Measurements from ENCODE around the gene BABAM2.

Gene BABAM2

DNA sequence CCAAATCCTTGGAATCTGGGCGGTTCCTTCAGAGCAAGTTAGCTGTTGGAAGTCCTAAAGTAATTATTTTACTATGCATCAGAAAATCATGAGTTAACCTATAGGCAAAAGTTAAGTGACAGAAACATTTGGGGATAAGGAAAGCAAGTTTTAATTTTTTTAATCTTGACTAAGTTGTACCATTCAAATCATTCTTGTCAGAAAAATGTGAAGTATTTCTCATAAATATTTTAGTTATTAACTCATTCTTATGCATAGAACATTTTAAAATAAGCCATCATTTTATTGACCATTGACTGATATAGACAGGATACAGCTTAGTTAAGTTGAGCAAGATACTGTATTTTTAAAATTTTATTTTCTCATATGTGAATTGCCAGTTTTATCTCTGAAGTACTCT lies 403.9 kb downstream of the BABAM2 start:
- no peak for DNase-seq

DNA sequence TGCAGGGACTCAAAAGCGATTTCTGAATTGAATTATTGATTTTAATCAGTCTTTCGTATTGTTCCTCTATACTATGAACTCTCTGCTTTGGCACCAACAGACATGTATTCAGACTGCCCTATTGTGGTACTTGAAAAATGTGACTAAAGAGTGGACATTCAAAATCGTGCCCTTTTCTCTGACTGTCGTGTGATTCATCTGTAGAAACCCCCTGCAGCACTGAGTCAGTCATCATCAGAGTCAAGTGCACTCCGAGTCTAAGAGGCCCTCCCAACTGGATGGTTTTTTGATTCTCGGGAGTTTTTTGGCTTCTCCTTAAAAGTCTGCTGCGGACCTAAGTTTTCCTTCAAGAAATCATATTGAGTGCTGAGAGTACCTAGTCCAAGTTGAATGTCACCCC lies 405.7 kb downstream of the BABAM2 start:
- DNase-seq, result peak; percentile 49

DNA sequence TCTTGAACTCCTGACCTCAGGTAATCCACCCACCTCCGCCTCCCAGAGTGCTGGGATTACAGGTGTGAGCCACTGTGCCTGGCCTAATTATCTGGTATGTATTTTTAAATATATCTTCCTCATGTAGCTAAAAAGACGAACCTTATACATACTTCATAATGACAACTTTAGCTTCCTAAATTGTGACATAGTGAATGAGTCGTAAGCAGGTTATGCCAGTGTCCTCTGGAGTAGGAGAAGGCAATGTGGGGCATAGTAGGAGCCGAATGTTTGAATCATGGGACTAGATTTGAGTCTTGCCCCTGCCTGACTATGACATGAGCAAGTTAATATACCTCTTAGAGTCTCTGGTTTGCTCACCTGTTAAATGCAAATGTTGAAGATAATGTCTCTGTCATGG lies 406.4 kb downstream of the BABAM2 start:
- DNase-seq, result peak; percentile 69

DNA sequence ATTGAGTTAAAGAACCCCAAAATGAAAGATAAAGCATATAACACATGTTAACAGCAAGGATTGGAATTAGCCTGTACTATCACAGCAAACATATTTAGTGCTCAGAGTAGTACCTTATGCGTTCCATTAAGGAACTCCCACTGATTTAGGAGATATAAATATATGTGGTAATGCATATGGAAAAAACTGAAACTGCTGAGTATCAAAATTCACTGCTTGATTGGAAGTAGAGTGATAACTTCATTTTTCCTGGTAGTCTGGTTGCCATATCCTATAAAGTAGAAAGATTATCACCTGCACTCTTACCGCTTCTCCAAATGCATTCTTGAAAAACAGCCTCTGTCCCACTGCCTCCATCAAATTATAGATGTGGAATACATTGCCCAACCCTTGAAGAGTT lies 407.0 kb downstream of the BABAM2 start:
- DNase-seq, result no peak

DNA sequence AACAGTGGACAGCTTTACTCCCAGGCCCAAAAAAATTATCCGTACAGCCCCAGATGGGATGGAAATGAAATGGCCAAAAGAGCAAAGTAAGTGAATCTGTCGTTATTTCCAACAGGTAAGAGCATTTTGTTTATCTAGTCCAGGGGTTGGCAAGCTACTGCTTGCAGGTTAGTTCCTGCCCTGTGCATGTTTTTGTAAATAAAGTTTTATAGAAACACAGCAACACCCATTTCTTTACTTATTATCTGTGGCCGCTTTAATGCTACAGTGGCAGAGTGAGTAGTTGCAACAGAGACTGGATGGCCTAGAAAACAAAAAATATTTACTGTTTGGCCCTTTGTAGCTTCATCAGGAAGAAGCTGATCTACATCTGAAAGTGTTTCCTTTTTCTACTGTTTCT lies 407.9 kb downstream of the BABAM2 start:
- DNase-seq, result no peak

DNA sequence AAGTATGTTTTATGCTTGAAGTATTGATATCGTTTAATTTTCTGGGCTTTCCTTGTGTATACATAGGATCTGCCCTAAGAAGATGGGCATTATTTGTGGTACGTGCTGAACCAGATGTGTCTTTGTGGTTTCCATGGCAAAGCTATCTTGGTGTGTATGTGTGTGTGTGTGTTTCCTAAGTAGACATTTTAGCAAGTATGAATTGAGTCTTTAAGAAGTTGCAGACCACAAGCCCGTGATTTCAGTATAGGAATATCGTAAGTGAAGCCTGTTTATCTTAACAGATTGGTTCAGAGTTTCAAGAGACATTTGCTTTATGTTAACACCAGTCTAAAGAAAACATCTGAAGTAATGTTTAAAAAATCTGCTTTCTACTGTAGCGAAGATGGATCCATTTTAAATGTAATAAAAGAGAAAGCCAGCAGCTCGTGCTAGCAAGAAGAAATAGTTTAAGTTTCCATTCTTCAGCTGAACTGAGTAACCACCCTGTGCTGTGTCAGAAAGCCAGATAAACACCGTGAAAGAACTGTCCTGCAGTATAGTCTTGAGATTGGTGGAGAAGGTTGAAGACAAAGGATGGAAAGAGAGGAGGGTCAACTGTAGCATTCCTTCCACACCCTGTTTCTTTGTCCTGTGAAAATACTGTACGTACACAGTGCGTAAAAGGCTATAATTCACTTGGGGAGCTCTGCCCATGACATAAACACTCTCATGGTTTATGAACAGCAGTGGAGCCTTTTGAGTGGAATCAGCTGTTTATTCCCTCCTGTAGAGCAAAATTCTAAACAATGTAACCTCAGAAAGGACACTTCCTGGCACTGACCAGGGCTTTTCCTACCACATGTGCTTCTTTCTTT lies 410.2 kb downstream of the BABAM2 start:
- DNase-seq, result peak; percentile 86

DNA sequence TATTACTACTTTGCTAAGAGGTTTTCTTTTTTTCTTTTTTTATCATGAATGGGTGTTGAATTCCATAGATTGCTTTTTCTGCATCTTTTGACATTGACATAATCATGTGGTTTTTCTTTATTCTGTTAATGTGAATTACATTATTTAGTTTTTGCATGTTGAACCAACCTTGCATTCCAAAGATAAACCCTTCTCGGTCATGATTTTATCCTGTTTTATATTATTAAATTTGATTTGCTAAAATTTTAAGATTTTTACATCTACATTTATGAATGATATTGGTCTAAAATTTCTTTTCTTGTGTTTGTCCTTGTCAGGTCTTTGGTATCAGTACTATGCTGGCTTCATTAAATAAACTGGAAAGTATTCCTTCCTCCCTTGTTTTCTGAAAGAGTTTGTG lies 414.7 kb downstream of the BABAM2 start:
- no peak for DNase-seq

DNA sequence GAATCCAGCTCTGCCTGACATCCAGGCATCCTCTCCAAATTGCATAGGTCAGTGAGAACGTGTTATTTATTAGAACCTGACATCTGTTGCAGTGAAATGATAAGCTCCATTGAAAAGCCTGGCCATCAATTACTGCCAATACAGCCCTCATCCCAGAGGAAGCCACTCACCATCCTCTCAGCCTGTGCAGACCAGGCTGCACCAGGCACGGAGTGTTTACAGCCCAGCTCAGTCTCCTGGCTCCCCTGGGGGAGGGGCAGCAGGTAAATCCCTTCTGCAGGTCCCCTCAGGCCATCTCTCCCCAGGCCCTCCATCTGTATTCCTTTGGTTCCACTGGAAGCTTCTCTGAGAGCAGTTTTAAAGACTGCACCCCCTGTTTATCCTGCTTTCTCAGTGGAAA lies 419.6 kb downstream of the BABAM2 start:
- DNase-seq, result no peak

DNA sequence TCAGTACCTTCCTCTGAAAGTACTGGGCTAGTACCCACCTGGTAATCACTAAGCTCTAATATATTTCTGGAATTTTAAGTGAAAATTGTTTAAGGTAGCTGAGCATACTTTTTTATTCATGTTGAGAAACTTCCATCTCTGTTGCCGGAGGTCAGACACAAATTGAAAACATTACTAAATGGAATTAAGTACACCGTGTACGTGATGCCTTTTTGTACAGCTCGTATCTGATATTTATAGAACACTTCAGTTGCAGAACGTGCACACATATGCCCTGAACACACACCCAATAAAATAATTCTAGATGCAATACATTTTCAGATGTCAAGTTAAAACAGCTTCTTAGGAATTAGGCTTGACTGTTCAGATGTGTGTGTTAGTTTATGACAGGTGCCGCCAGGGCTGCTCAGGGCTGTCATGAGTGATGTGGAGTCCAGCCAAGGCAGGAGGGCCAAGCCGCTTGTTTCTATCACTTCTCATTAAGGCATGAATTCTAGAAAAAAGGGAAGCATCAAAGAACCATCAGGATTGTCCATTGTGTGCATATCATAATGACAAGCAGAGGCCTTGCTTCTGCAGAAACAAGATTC lies 421.2 kb downstream of the BABAM2 start:
- DNase-seq, result no peak

DNA sequence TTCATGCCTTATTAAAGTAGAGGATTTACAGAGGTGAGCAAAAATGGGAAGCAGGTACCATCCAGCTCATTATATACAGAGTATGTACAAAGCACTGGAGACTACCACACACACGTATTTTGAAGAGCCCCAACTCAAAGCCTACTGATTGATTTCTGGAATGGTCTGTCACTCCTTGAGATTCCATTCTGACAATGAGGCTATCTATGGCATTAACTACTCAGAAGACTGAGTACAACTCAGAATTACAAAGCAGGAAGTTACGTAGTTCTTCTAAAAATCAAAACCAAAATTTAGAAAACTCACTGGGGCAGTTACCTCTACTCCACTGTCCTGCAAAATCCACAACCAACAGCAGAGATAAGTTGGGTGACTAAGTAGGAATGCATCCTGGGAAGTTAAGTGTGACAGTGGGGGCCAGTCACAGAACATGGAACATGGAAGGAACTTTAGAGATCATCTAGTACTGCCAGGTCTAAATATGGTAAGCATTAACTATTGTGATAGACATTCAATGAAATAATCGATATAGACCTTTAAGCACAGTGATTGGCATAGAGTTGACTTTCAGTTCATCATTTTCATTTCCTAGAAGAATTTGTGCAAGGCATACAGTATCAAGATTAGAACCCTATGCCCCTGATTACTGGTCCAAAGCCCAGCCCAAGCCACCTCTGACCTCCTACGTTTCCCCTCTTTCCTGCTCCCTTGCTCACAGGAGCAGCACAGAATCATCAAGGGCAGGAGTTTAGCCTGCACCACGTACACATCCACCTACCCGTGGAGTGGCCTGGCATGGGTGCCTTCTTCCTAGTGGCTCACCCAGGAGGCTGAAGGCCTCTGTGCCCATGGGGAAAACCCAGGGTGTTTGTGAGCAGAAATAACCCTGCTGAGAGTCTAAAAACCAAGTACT lies 422.0 kb downstream of the BABAM2 start:
- DNase-seq, result no peak

DNA sequence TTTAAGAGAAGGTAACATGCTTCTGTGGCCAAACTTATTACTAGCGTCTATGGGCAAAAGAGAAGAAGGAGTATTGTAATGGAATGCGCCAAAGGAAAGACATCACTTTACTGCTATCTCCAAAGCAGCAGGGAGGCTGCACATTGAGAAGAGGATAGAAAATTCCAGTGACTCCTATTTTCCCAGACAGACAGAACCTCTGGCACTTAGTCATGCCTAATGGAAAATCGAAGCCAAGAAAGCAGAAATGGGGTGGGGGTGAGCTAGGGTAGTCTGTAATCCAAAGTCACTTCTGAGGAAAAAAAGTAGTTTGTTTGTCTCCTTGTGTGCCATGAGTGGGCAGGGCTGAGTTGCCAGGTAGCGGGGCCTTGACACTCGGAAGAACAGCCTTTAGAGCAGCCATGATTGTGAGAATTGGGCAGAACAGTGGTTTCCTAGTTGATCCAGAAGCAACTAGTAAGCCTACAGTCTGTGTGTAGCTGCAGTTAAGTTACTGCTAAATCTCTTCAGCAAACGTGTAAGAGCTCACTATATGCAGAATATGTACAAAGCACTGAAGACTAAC lies 422.8 kb downstream of the BABAM2 start:
- peak; percentile 30 for DNase-seq

DNA sequence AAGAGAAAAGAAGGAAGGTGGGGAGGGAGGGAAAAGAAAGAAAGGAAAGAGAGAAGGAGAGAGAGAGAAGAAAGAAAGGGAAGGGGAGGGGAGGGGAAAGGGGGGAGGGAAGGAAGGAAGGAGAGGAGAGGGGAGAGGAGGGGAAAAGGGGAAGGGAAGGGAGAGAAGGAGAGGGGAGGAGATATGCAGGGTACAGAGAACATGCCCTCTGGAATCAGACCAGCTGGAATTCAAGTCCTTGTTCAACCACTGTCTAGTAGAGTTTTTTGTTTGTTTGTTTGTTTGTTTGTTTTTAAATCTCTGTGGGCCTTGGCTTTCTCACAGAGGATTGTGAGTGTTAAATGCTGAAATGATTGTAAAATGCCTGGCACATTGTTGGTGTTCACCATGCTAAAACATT lies 424.4 kb downstream of the BABAM2 start:
- no peak for DNase-seq

DNA sequence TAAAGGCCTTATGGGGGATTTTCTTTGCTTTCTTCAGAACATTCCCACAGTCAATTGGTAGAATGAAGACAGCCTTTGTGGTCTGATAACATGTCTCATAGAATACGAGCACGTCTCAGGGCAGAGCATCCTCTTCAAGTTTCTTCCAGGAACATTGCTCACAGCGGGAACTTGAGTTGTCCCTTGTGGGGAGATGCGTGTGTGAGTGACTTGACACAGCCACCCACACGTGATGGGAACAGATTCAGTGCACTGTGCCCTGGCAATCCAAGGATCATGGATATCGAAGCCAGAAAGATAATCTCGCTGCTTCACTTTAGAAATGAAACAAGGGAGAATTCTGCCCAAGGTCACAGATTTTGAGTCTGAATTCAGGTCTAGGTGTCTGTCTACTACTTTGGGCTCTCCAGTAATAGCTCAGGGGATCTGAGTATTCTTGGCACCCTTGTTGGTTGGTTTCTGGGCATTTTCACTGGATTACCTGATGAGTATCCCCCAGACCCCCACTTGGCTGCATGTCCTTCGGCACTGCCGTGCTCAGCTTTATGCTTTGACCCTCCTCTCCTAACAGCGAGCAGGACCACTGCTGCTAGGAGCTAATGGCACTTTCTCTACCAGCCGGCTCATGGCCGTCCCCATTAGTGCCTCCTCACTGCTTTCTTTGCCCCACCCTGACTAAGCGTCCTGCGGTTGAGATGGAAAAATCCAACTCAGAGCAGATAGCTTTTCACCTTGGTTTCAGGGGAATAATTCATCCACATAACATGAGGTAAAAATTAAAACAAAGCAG lies 426.2 kb downstream of the BABAM2 start:
- no peak for DNase-seq

DNA sequence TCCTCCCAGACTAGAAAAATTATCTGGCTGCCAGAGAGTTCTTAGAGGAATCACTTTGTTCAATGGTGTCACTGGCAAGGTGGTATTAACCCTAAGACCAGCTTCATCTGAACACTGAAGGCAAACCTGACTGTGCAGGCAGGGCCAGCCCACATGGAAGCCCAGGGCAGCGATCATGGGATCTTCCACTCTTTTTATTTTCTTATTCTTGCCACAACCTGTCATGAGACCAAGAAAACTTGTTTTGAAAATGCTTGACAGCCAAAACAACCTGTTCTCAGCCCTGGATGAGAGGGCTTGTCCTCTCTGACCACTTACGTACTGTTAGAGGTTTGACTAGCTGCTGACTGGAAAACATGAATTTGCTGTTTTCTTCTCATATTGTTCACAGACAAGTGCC lies 426.9 kb downstream of the BABAM2 start:
- no peak for DNase-seq

DNA sequence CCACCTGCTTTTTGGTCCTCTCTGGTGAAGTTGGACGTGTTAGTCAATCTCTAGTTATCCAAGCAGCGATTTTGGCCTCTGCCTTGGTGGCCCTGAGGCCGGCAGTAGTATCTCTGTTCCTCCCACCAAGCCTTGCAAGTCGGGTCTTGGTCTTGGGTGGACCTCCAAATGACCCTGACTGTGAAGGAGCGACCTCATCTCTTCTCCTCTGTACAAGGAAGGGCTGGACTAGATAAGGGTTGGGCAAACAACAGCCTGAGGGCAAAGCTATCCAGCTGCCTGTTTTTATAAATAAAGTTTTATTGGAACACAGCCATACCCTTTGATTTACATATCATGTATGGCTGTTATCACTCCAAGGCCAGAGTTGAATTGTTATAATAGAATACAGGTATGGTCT lies 427.5 kb downstream of the BABAM2 start:
- DNase-seq, result no peak

DNA sequence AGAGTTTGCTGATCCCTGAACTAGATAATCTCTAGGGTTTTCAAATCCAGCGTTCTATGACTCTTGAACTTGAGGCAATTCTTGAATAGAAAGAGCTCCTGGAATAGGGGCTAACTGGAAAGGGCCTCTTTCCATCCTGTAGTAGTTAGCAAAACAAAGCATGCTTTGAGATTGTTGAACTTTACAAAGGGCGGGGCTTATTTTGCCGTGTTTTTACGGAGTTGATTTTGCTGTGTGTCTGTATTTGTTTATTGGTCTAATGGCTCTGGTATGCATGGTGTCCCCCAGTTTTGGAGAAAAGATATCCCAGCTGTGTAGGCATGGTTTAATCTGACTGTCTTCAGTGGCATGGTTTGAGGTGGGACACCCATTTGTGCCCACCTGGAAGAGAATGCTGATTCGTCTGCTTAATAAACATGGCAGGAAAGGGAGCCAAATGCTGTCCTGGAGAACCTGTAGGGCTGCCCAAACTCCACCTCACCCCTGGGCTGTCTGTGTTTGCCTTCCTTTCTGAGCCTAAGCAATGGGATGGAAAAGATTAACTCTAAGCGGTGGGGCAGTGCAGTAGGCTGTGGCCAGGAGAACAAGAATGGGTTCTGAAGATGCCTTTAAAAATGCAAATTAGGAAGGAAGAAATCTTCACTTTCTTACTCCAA lies 428.1 kb downstream of the BABAM2 start:
- no peak for DNase-seq

DNA sequence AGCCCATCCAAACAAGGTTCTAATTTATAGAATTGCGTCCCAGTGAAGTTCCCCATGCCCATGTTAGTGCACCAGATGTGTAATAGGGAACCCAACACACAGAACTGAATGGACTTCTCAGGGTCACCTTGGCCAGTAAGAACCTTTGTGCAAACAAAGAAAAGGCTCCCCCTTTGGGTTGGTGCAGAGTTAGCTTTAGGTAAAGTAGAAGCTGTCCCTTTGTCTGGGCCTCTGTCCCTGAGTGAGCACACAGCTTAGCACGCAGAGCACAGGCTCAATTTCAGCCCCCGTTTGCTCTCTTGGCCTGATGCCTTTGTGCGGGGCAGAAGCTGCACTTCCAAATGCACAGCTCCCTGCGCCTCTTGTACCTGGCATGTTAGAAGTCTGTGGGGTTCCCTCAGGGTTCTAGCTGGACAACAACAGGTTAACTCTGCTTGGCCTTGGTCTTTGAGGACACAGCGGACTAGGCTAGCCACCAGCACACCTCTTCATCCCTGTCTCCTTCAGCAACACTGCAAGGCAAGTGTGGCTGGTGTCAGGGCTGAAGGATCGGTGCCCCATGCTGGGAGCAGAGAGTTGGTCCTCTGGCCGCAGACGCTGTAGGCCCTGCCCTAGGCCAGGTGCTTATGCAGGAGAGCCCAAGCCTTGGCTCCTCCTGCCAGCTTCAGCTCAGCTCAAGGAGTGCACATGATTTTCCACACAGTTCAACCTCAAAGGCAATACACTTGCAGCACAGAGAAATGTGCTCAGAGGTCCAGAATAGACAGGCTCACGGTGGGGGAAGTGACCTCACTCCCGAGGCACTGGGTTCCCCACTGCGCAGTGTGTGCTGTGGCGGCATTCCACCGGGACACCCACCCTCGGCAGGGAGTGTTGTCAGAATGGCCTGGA lies 428.8 kb downstream of the BABAM2 start:
- no peak for DNase-seq

DNA sequence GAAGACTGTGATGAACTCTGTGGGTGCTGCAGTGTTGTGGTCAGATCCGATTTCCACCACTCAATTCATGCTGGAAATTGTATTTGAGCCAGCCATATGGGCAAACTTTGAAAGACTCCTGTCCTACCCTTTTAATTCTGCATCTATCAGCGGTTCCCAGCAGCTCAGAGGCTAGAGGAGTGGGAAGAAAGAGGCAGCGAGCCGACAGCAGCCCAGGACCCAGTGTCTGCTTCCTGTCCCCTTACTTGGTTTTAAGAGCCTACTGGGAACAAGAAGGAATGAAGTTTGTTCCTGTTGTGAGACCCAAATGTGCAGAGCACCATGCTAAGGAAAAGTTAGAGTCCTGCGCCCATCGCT lies 429.5 kb downstream of the BABAM2 start:
- DNase-seq, result no peak

DNA sequence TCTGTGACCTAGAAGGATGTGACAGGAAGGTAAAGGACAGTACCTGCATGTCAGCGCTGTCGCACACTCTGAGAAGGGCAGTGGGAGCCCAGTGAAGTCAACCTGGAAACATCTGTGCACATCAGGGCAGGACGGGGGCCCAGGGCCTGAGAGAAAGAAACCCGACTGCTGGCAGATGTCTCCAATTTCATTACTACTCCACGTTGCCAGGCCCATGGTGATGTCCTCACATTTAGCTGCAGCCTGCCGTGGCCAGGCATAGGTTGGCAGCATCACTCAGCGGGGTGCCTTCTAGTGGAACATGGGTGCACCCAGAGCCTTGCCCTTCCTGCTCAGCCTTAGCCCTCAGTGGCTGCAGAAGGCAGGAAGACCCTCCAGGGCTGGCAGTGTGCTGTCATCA lies 429.8 kb downstream of the BABAM2 start:
- no peak for DNase-seq

DNA sequence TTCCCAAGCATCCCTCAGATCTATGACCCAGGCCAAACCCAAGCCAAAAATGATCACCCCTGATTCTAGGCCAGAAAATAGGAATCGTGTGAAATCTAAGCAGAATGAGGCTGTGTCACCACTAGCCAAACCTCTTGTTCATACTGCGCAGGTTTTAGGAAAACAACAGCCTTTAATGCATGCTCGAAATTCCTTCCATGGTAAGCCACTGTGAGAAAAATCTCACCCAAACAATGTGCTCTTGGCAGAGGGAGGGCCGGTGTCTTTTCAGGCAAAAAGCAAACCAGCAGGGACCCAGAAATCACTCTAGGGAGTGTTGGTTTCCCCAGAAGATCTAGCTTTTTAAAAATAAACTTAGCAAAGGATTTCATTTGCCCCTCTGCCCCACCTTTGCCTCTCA lies 430.9 kb downstream of the BABAM2 start:
- DNase-seq, result peak; percentile 40

DNA sequence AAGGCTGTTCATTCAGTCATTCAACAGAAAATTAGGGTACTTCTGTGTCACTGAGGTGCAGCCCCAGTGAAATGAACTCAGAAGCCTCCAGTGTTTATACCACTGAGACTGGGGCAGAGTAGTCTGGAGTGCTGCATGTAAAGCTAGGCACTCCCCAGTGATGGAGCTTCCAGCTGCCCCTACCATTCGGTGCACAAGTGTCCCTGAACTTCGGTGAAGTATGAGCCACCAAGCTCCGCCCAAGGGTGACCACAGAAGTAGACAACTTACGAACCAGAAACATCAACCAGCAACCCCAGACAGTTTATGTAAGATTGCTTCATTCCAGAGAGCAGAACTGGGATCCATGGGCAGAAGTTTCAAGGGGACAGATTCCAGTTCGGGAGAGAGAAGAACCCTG lies 431.5 kb downstream of the BABAM2 start:
- no peak for DNase-seq
